ENCODE measurements around the gene ATP2C2.

The ATP2C2 gene

DNA sequence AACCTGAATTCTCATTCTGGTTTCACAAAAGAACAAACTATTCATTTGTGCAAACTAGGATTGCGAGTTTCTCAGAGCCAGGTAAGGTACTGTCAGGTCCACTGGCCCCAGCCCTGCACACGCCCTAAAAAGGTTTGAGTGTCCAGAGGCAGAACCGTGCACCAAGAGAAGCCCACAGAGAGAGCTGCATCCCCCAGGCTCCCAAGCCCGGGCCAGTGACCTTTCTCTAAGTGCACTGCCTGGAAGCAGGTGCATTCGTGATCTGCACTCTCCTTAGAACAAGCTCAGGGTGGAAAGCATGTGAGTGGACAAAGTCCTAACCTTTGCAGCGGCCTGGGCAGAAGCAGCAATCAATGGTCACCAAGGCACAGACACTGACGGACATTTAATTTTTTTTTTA is 109.3 kb downstream of the ATP2C2 start:
- DNase-seq (ENCODE audit: low read depth): no peak

GRCh38 chr16:84478172-84478947 is 110.0 kb downstream of the ATP2C2 start:
- no peak for DNase-seq (ENCODE audit: low read depth)

DNA sequence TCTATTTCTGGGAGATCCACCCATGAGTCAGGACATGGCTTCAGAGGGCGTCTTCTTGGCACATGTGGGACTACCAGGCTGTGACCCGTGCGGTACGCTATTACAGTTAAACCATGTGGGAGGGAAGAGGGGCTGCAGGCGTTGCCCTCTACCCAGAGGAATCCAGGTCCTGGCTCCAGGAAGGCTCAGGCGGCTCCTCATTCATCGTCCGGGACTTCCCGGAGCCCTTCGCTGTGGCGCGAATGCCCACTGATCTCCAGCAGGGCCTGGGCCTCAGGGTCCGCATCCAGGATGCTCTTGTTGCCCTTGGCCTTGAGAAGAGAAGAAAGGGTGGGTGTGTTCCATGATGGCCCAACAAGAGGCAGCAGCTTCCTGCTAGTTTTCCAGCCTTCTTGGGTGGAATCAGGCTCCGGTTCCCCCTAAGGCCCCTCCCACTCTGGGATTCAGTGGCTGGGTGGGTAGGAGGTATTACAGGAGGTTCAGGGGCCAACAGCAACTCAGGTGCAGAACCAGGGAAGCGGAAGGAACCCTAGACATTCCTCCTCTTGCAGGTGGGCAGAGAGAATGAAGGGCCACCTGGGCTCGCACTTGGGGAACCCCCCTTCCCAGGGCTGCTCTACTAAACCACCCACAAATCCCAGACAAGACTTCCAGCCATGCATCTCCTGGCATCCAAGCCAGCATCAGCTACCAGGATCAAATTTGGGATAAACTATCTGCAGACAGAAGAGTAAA is 111.5 kb downstream of the ATP2C2 start:
- no peak for DNase-seq (ENCODE audit: low read depth)

DNA sequence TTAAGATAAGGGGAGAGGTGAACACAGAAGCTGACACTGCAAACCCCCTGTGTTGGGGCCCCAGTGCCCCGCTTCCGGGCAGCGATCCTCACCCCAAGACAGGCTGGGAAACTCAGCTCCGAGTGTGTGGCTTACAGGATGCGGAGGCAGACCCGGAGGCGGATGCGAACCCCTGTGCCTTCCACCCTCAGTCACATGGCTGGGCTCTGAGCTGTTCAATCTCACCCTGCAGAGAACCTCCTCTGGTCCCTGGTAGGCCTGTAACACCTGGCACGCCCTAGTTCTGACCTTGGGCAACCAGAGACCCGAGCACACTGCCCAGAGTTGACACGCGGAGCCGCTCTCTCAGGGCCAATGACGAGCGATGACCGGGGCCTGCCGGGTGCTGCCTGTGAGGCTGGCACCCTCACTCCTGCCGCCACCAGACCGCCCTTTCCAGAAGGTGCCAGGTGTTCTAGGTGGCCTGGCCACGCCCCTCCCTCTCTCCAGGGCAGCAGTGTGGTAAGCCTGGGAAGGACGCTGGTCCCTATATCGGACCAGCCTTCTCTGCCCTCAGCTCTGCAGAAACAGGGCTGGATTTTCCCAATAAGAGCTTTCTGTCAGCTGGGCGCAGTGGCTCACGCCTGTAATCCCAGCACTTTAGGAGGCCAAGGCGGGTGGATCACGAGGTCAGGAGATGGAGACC is 112.9 kb downstream of the ATP2C2 start:
- no peak for DNase-seq (ENCODE audit: low read depth)

DNA sequence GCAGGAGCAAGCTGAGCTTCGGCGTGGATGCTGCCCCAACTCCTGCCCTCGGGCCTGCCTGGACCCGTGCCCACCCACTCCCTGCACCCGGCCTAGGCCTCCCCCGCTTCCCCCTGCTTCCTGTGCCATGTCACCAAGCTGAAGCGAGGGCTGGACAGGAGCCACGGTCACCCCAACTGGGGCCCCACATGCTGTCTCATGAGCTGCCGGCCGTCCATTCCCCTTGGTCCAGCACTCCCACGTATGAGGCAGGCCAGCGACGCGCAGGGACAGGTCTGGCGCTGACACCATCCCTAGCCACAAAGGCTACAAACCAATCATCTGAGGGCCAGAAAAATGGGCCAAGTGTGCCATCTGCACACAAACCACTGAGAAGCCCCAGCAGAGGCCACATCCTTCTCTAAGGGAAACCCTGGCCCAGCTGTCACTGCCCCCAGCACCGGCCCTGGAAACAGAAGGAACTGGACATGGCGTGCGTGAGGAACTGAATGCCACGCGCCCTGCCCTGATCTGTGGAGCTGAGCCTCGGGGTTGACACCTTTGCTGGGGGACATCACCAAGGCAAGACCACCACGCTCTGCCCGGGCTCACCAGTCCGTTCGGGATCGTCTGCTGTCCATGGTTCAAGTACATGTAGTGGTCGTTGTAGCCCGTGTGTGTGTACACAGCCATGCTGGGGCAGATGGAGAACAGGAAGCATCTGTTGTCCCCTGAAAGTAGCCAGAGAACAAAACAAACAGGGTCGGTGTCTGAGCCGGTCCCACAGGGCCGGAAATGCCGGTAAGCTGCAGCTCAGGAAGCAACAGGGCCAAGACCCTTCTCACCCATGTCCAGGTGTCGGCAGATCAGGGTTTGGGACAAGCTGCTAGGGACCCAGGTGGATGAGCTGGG is 113.9 kb downstream of the ATP2C2 start:
- DNase-seq (ENCODE audit: low read depth): no peak

GRCh38 chr16:84482951-84483881 is 114.9 kb downstream of the ATP2C2 start:
- DNase-seq (ENCODE audit: low read depth): no peak

DNA sequence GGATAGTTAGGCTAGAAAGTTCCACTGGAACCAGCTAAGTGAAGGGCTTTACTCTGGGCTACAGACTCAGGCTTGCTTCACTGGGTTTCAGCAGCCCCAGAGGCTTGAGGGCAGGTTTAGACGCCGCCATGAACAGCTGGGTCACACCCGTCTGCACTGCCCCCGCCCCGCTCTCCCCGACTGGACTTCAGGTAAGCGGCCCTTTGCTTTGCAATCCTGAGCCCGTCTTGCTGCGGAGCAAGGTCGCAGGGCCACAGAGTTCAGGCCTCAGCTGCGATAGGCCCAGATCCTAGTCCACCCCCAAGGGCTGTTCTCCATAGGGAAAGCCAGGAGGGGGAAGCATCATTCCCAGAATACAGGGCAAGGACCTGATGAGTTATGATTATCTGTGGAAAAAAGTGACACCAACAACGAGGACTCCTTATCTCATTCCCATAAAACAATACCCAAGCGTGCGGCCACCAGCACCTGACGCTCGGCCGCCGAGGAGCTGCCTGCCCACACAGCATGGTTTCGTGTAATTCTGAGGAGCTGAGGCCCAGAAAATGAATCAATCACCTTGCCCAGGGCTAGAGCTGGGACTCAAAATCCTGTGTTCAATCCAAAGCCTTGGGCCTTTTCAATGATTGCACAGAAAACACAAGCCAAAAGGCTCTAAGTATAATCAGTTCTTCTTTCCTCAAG is 115.7 kb downstream of the ATP2C2 start:
- DNase-seq (ENCODE audit: low read depth): no peak

DNA sequence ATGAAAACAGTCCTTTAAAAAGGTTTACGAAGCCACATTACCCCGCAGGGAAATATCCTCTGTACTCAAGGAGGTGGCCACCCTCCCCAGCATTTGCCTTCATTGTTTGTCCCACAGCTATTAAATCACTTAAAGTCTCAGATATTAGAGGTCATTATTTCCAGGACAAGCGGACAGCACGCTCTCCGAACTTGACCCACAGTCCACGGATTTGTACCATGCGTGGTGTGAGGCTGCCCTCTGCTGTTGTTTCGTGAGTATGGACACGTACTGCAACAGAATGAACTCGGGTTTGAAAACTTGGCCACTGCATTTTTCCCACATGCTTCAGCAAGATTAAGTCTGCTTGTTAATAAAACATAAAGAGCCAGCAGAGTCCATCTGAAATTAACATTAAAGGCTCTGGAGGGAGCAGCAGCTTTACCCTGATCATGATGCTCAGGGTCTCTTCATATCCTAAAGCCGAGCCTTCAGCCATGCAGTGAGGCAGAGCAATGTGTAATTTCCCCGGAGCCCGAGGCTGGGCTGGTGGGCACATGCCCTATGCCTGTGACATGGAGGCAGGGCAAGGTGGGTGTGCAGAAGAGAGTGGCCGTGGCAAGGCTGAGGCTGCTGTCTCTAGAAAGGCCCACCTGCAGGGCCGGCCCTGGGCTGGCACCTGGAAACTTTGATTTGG is 116.4 kb downstream of the ATP2C2 start:
- DNase-seq (ENCODE audit: low read depth): no peak

DNA sequence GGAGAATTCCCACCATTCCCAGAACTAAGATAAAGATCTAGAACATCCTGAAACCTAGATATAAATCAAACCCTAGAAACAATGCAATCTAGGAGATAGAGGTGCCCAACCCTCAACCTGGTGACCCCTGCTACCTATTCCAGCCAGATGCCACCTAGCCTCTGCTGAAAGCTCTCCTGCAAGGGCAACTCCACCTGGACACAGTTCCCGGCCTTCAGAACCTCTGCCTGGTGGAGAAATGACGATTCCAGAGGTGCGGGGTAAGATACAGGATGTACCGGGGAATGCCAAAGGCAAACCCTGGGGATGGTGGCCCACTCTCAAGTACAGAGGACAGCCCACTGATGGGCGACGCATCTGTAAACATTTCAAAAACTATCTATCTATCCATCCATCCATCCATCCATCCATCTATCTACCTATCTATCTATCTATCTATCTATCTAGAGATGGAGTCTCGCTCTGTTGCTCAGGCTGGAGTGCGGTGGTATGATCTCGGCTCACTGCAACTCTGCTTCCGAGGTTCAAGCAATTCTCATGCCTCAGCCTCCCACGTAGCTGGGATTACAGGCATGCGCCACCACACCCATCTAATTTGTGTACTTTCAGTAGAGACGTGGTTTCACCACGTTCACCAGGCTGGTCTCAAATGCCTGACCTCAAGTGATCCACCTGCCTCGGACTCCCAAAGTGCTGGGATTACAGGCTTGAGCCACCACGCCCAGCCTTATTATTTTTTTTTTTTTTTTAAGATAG is 117.1 kb downstream of the ATP2C2 start:
- no peak for DNase-seq (ENCODE audit: low read depth)

DNA sequence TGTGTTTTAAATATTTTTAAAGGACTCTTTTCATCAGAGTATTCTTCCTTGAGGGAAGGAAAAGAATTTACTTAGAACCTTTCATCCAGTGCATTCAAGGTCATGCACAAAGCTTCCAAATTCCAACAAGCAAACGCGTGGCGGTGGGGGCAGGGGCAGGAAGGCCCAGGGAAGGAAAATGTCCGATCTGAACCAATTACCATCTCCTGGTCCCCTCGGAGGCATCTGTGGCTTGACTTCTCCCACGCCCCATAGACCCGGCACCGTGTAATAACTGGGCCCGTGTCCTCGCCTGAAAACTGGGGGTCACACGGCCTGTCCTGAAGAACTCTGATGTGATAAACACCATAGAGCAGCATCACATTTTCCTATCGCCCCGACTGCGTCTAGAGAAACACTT is 117.8 kb downstream of the ATP2C2 start:
- DNase-seq (ENCODE audit: low read depth): no peak

- no peak for DNase-seq (ENCODE audit: low read depth)
Measured at GRCh38 chr16:84486551-84487235, 118.4 kb downstream of the ATP2C2 start.

- DNase-seq (ENCODE audit: low read depth): no peak
Measured at GRCh38 chr16:84487358-84487757, 119.0 kb downstream of the ATP2C2 start.

DNA sequence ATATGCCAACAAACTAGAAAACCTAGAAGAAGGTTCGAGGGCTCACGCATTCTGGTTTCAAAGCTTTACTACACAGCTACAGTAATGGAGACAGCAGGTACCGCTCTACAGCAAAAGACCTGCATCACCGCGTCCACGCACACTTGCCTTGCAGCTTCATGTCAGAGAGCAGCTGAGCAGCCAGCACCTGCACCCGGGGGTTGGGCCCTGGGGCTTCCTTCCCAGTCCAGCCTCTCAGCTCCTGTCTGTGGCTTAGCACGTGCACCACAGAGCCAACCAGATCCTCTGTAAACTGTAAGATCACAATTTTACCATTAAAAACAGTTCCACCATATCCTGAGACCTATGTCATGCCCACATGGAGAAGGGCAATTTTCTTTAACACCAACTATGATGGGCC is 120.8 kb downstream of the ATP2C2 start:
- no peak for DNase-seq (ENCODE audit: low read depth)

GRCh38 chr16:84495506-84495905 is 127.2 kb downstream of the ATP2C2 start:
- DNase-seq (ENCODE audit: low read depth): no peak

DNA sequence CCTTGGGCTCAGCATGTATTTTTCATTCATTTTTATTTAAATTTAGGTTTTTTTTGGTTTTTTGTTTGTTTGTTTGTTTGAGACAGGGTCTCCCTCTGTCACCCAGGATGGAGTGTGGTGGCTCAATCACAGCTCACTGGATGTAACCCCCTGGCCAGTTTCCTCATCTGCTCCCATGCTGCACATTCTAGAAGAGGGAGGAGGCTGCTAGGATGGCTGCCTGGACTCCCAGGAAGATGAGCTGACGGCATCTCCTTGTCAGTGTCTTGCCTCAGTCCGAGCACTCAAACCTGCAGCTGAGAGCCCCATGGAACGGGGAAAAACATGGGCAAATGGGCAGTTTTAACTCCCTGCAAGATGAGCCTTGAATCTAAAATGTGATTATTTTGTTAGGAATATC is 128.7 kb downstream of the ATP2C2 start:
- no peak for DNase-seq (ENCODE audit: low read depth)

GRCh38 chr16:84497418-84498222 is 129.3 kb downstream of the ATP2C2 start:
- no peak for DNase-seq (ENCODE audit: low read depth)

GRCh38 chr16:84498223-84498610 is 129.9 kb downstream of the ATP2C2 start:
- DNase-seq (ENCODE audit: low read depth): no peak
